HG03060 (cell line): Measurements from ENCODE around the gene RIMKLA.

Source experiments
- ATAC-seq: cut with Tn5 transposase; IDR thresholded peaks from one replicate; pipeline ENCODE4 v1.9.1; 2021; ENCODE audit warnings: low read depth, moderate number of reproducible peaks; ENCODE audit not compliant: unreplicated experiment

RIMKLA gene

GRCh38 chr1:42370876-42371549, 9.6 kb upstream of the RIMKLA start:
- ATAC-seq, result no peak

GRCh38 chr1:42372796-42373195, 7.8 kb upstream of the RIMKLA start:
- no peak for ATAC-seq

GRCh38 chr1:42379794-42380585, 602 bp upstream of the RIMKLA start:
- no peak for ATAC-seq

GRCh38 chr1:42381280-42381673, 685 bp downstream of the RIMKLA start:
- no peak for ATAC-seq

- ATAC-seq, result no peak
Observed at GRCh38 chr1:42385283-42385682, 4.7 kb downstream of the RIMKLA start.

GRCh38 chr1:42386051-42386450, 5.5 kb downstream of the RIMKLA start:
- no peak for ATAC-seq

GRCh38 chr1:42392255-42392654, 11.7 kb downstream of the RIMKLA start:
- ATAC-seq, result no peak

GRCh38 chr1:42392967-42393848, 12.6 kb downstream of the RIMKLA start:
- ATAC-seq, result no peak

- ATAC-seq, result no peak
Observed at GRCh38 chr1:42399315-42400100, 18.9 kb downstream of the RIMKLA start.

GRCh38 chr1:42403880-42404400, 23.3 kb downstream of the RIMKLA start:
- no peak for ATAC-seq

GRCh38 chr1:42414551-42415496, 34.2 kb downstream of the RIMKLA start:
- ATAC-seq, result no peak

GRCh38 chr1:42417166-42417565, 36.6 kb downstream of the RIMKLA start:
- no peak for ATAC-seq

- ATAC-seq, result no peak
Observed at GRCh38 chr1:42418516-42418915, 37.9 kb downstream of the RIMKLA start.

- ATAC-seq, result no peak
Observed at GRCh38 chr1:42419126-42419821, 38.7 kb downstream of the RIMKLA start.

GRCh38 chr1:42420121-42420520, 39.5 kb downstream of the RIMKLA start:
- ATAC-seq, result no peak

- no peak for ATAC-seq
Observed at GRCh38 chr1:42420911-42421585, 40.5 kb downstream of the RIMKLA start.

GRCh38 chr1:42422737-42423136, 42.1 kb downstream of the RIMKLA start:
- no peak for ATAC-seq

- ATAC-seq, result no peak
Observed at GRCh38 chr1:42423681-42424080, 43.1 kb downstream of the RIMKLA start.
